ENCODE data around the gene GPR25.

GPR25 gene

GRCh38 chr1:200867018-200867811, 5.6 kb upstream of the GPR25 start:
- Histone ChIP-seq H2AFZ (ENCODE audit: low read length) (no peak overlapping the region), H3K18ac (ENCODE audit: low read length) (no peak overlapping the region), H3K27ac (replicated peaks; ENCODE audit: low read length) (no peak overlapping the region), H3K4ac (ENCODE audit: low read length) (no peak overlapping the region), H4K8ac (ENCODE audit: low read depth, low read length) (no peak overlapping the region), H2AK5ac (ENCODE audit: low read depth, low read length) (no peak overlapping the region), H3K36me3 (replicated peaks in 1 of 2; ENCODE audit: control insufficient read depth in 2 of 2, insufficient read depth in 2 of 2, low read length in 2 of 2) (peaks cover 2 to 29% of the 10 kb centered on the region in 2 donors), H3K79me1 (ENCODE audit: low read depth, low read length) (no peaks in the 10 kb centered on the region), H3K27me3 (ENCODE audit: control insufficient read depth in 3 of 3, insufficient read depth in 3 of 3, low read depth in 1 of 3, low read length in 3 of 3) (no peaks in the 10 kb centered on the region), H3K4me1 (ENCODE audit: control insufficient read depth in 2 of 2, insufficient read depth in 1 of 2, low read depth in 1 of 2, low read length in 2 of 2) (peaks cover 0 to 8% of the 10 kb centered on the region in 2 donors), H3K23ac (ENCODE audit: low read depth, low read length, poor library complexity) (no peak overlapping the region), H3K4me2 (ENCODE audit: insufficient read depth, low read length, poor library complexity, severe bottlenecking) (no peak overlapping the region), H2BK15ac (ENCODE audit: low read length) (no peak overlapping the region), H3K14ac (ENCODE audit: low read length) (no peak overlapping the region), H2BK5ac (ENCODE audit: low read length) (no peak overlapping the region), H4K91ac (ENCODE audit: low read depth, low read length, poor library complexity) (no peak overlapping the region), H2BK12ac (ENCODE audit: low read length) (no peak overlapping the region), H3K9me3 (replicated peaks in 1 of 2; ENCODE audit: control insufficient read depth in 2 of 2, insufficient read depth in 1 of 2, low read depth in 1 of 2, low read length in 2 of 2) (no peaks in the 10 kb centered on the region), H3K4me3 (ENCODE audit: low read length in 2 of 2) (no peak overlapping the region), H3K9ac (ENCODE audit: low read depth, low read length, poor library complexity) (no peak overlapping the region), H2BK120ac (ENCODE audit: low read depth, low read length) (no peak overlapping the region)
- DNase-seq (ENCODE audit: low spot score), result no peak
- no CpG with 5 or more reads among the region's 11 CpGs for WGBS, 2 donors (ENCODE audit: extremely low coverage in 2 of 2, insufficient read length in 2 of 2, insufficient replicate concordance in 1 of 2)

- H3K27ac ChIP-seq (replicated peaks; ENCODE audit: low read length), result no peak overlapping the region
- no CpG with 5 or more reads among the region's 5 CpGs for WGBS, 2 donors (ENCODE audit: extremely low coverage in 2 of 2, insufficient read length in 2 of 2, insufficient replicate concordance in 1 of 2)
- H3K27me3 ChIP-seq (ENCODE audit: control insufficient read depth in 3 of 3, insufficient read depth in 3 of 3, low read depth in 1 of 3, low read length in 3 of 3), result no peaks in the 10 kb centered on the region
- peak overlapping the region; percentile 25 for H3K14ac ChIP-seq (ENCODE audit: low read length)
- no peak overlapping the region for H4K91ac ChIP-seq (ENCODE audit: low read depth, low read length, poor library complexity)
- H2AFZ ChIP-seq (ENCODE audit: low read length), result no peak overlapping the region
- H2AK5ac ChIP-seq (ENCODE audit: low read depth, low read length), result no peak overlapping the region
- no peak overlapping the region for H2BK15ac ChIP-seq (ENCODE audit: low read length)
- peaks cover 0 to 8% of the 10 kb centered on the region in 2 donors for H3K4me1 ChIP-seq (ENCODE audit: control insufficient read depth in 2 of 2, insufficient read depth in 1 of 2, low read depth in 1 of 2, low read length in 2 of 2)
- H3K18ac ChIP-seq (ENCODE audit: low read length), result no peak overlapping the region
- H3K9ac ChIP-seq (ENCODE audit: low read depth, low read length, poor library complexity), result no peak overlapping the region
- no peaks in the 10 kb centered on the region for H3K9me3 ChIP-seq (replicated peaks in 1 of 2; ENCODE audit: control insufficient read depth in 2 of 2, insufficient read depth in 1 of 2, low read depth in 1 of 2, low read length in 2 of 2)
- H3K36me3 ChIP-seq (replicated peaks in 1 of 2; ENCODE audit: control insufficient read depth in 2 of 2, insufficient read depth in 2 of 2, low read length in 2 of 2), result peaks cover 0 to 10% of the 10 kb centered on the region in 2 donors
- no peak overlapping the region for H3K23ac ChIP-seq (ENCODE audit: low read depth, low read length, poor library complexity)
- no peak overlapping the region for H2BK120ac ChIP-seq (ENCODE audit: low read depth, low read length)
- H3K79me1 ChIP-seq (ENCODE audit: low read depth, low read length), result no peaks in the 10 kb centered on the region
- no peak overlapping the region for H2BK5ac ChIP-seq (ENCODE audit: low read length)
- DNase-seq (ENCODE audit: low spot score), result no peak
- no peak overlapping the region for H4K8ac ChIP-seq (ENCODE audit: low read depth, low read length)
- H3K4me3 ChIP-seq (ENCODE audit: low read length in 2 of 2), result no peak overlapping the region
- no peak overlapping the region for H3K4ac ChIP-seq (ENCODE audit: low read length)
- H2BK12ac ChIP-seq (ENCODE audit: low read length), result no peak overlapping the region
- H3K4me2 ChIP-seq (ENCODE audit: insufficient read depth, low read length, poor library complexity, severe bottlenecking), result no peak overlapping the region
Observed at GRCh38 chr1:200869376-200869752, 3.4 kb upstream of the GPR25 start.

- no peak overlapping the region for H3K27ac ChIP-seq (replicated peaks; ENCODE audit: low read length)
- H2AFZ ChIP-seq (ENCODE audit: low read length), result no peak overlapping the region
- peaks cover 0 to 8% of the 10 kb centered on the region in 2 donors for H3K4me1 ChIP-seq (ENCODE audit: control insufficient read depth in 2 of 2, insufficient read depth in 1 of 2, low read depth in 1 of 2, low read length in 2 of 2)
- H3K27me3 ChIP-seq (ENCODE audit: control insufficient read depth in 3 of 3, insufficient read depth in 3 of 3, low read depth in 1 of 3, low read length in 3 of 3), result no peaks in the 10 kb centered on the region
- no peak overlapping the region for H3K23ac ChIP-seq (ENCODE audit: low read depth, low read length, poor library complexity)
- H3K9ac ChIP-seq (ENCODE audit: low read depth, low read length, poor library complexity), result no peak overlapping the region
- H2BK12ac ChIP-seq (ENCODE audit: low read length), result no peak overlapping the region
- no peak overlapping the region for H3K18ac ChIP-seq (ENCODE audit: low read length)
- no peak overlapping the region for H2AK5ac ChIP-seq (ENCODE audit: low read depth, low read length)
- WGBS, 2 donors (ENCODE audit: extremely low coverage in 2 of 2, insufficient read length in 2 of 2, insufficient replicate concordance in 1 of 2), result no CpG with 5 or more reads among the region's 9 CpGs
- no peak overlapping the region for H3K4ac ChIP-seq (ENCODE audit: low read length)
- no peak overlapping the region for H4K8ac ChIP-seq (ENCODE audit: low read depth, low read length)
- no peak overlapping the region for H3K14ac ChIP-seq (ENCODE audit: low read length)
- no peaks in the 10 kb centered on the region for H3K9me3 ChIP-seq (replicated peaks in 1 of 2; ENCODE audit: control insufficient read depth in 2 of 2, insufficient read depth in 1 of 2, low read depth in 1 of 2, low read length in 2 of 2)
- no peak overlapping the region for H3K4me2 ChIP-seq (ENCODE audit: insufficient read depth, low read length, poor library complexity, severe bottlenecking)
- H3K36me3 ChIP-seq (replicated peaks in 1 of 2; ENCODE audit: control insufficient read depth in 2 of 2, insufficient read depth in 2 of 2, low read length in 2 of 2), result peaks cover 0 to 5% of the 10 kb centered on the region in 2 donors
- H2BK120ac ChIP-seq (ENCODE audit: low read depth, low read length), result no peak overlapping the region
- no peak overlapping the region for H3K4me3 ChIP-seq (ENCODE audit: low read length in 2 of 2)
- H3K79me1 ChIP-seq (ENCODE audit: low read depth, low read length), result no peaks in the 10 kb centered on the region
- no peak for DNase-seq (ENCODE audit: low spot score)
- no peak overlapping the region for H2BK5ac ChIP-seq (ENCODE audit: low read length)
- H2BK15ac ChIP-seq (ENCODE audit: low read length), result no peak overlapping the region
- H4K91ac ChIP-seq (ENCODE audit: low read depth, low read length, poor library complexity), result no peak overlapping the region
Observed at GRCh38 chr1:200869753-200870391, 2.9 kb upstream of the GPR25 start.

GRCh38 chr1:200873116-200873670, 412 bp downstream of the GPR25 start:
- H3K23ac ChIP-seq (ENCODE audit: low read depth, low read length, poor library complexity), result peak overlapping the region; percentile 25
- H3K18ac ChIP-seq (ENCODE audit: low read length), result peak overlapping the region; percentile 29
- peak overlapping the region; percentile 63 for H2AK5ac ChIP-seq (ENCODE audit: low read depth, low read length)
- H3K4ac ChIP-seq (ENCODE audit: low read length), result no peak overlapping the region
- H3K9me3 ChIP-seq (replicated peaks in 1 of 2; ENCODE audit: control insufficient read depth in 2 of 2, insufficient read depth in 1 of 2, low read depth in 1 of 2, low read length in 2 of 2), result no peaks in the 10 kb centered on the region
- H3K4me3 ChIP-seq (ENCODE audit: low read length in 2 of 2), result no peak overlapping the region
- no peak overlapping the region for H4K8ac ChIP-seq (ENCODE audit: low read depth, low read length)
- no CpG with 5 or more reads among the region's 61 CpGs for WGBS, 2 donors (ENCODE audit: extremely low coverage in 2 of 2, insufficient read length in 2 of 2, insufficient replicate concordance in 1 of 2)
- no peak overlapping the region for H3K14ac ChIP-seq (ENCODE audit: low read length)
- DNase-seq (ENCODE audit: low spot score), result no peak
- H3K9ac ChIP-seq (ENCODE audit: low read depth, low read length, poor library complexity), result no peak overlapping the region
- no peak overlapping the region for H2AFZ ChIP-seq (ENCODE audit: low read length)
- peaks cover 5 to 10% of the 10 kb centered on the region in 2 donors for H3K4me1 ChIP-seq (ENCODE audit: control insufficient read depth in 2 of 2, insufficient read depth in 1 of 2, low read depth in 1 of 2, low read length in 2 of 2)
- no peak overlapping the region for H2BK15ac ChIP-seq (ENCODE audit: low read length)
- H2BK12ac ChIP-seq (ENCODE audit: low read length), result peak overlapping the region; percentile 48
- no peaks in the 10 kb centered on the region for H3K79me1 ChIP-seq (ENCODE audit: low read depth, low read length)
- H3K27me3 ChIP-seq (ENCODE audit: control insufficient read depth in 3 of 3, insufficient read depth in 3 of 3, low read depth in 1 of 3, low read length in 3 of 3), result no peaks in the 10 kb centered on the region
- H3K27ac ChIP-seq (replicated peaks; ENCODE audit: low read length), result no peak overlapping the region
- H2BK5ac ChIP-seq (ENCODE audit: low read length), result no peak overlapping the region
- H2BK120ac ChIP-seq (ENCODE audit: low read depth, low read length), result no peak overlapping the region
- H3K36me3 ChIP-seq (replicated peaks in 1 of 2; ENCODE audit: control insufficient read depth in 2 of 2, insufficient read depth in 2 of 2, low read length in 2 of 2), result no peaks in the 10 kb centered on the region
- H3K4me2 ChIP-seq (ENCODE audit: insufficient read depth, low read length, poor library complexity, severe bottlenecking), result no peak overlapping the region
- no peak overlapping the region for H4K91ac ChIP-seq (ENCODE audit: low read depth, low read length, poor library complexity)
